ENCODE results near the gene SRSF5.
A peak's percentile ranks its signal among the peaks of the same experiment; 100 is the strongest.

GRCh38 chr14:69767369-69767999 is 542 bp downstream of the SRSF5 start:
- TF ChIP-seq CTCF (IDR thresholded peaks at IDR 0.05; ENCODE audit: low read depth, low read length): no peak
- TF ChIP-seq POLR2A (IDR thresholded peaks at IDR 0.05; ENCODE audit: extremely low read depth, insufficient read length): peak; percentile 50
- no peak for TF ChIP-seq MAX (IDR thresholded peaks at IDR 0.05; ENCODE audit: low read depth, low read length)
- TF ChIP-seq MYC (IDR thresholded peaks at IDR 0.05; ENCODE audit: low read depth, low read length): peak; percentile 65
